Stimulated activated naive CD8-positive, alpha-beta T cell treated with anti-CD3 and anti-CD28 coated beads, Interleukin-15, Interleukin-2, amounts not matched to agents 100 U/mL and 50 U/mL, for 24 hours (primary cell): ENCODE data around the gene ARHGEF12.

Experiments
- ATAC-seq: fragments of 150-1000 bp; cut with Tn5 transposase; one replicate; pipeline ENCODE4 v1.10.0; 2021
- DNase-seq: peaks from one replicate; pipeline ENCODE4 v3.0.0; 2021

ARHGEF12 gene

GRCh38 chr11:120389693-120390584 lies 53.7 kb downstream of the ARHGEF12 start:
- ATAC-seq = no peak

GRCh38 chr11:120390585-120390922 lies 54.3 kb downstream of the ARHGEF12 start:
- no peak for ATAC-seq
- DNase-seq = no peak

More at GRCh38 chr11:120389693-120390584, 53.7 kb downstream of the ARHGEF12 start:
- no peak for DNase-seq

GRCh38 chr11:120391292-120391691 lies 55.1 kb downstream of the ARHGEF12 start:
- DNase-seq (no peak), ATAC-seq (no peak)

GRCh38 chr11:120391854-120392253 lies 55.6 kb downstream of the ARHGEF12 start:
- DNase-seq (no peak), ATAC-seq (no peak)

GRCh38 chr11:120392314-120392713 lies 56.1 kb downstream of the ARHGEF12 start:
- no peak for ATAC-seq

GRCh38 chr11:120392793-120393192 lies 56.6 kb downstream of the ARHGEF12 start:
- ATAC-seq = no peak
- no peak for DNase-seq

More at GRCh38 chr11:120392314-120392713, 56.1 kb downstream of the ARHGEF12 start:
- no peak for DNase-seq

GRCh38 chr11:120394119-120394518 lies 57.9 kb downstream of the ARHGEF12 start:
- DNase-seq (no peak), ATAC-seq (no peak)

- ATAC-seq = no peak
- no peak for DNase-seq
These were observed 59.6 kb downstream of the ARHGEF12 start for GRCh38 chr11:120395778-120396177.

GRCh38 chr11:120398132-120398531 lies 61.9 kb downstream of the ARHGEF12 start:
- DNase-seq (no peak), ATAC-seq (no peak)

GRCh38 chr11:120399307-120399706 lies 63.1 kb downstream of the ARHGEF12 start:
- ATAC-seq (no peak), DNase-seq (no peak)

- ATAC-seq (no peak), DNase-seq (no peak)
These were observed 64.6 kb downstream of the ARHGEF12 start for GRCh38 chr11:120400564-120401364.

- ATAC-seq = no peak
- DNase-seq = no peak
These were observed 65.3 kb downstream of the ARHGEF12 start for GRCh38 chr11:120401506-120401905.

- DNase-seq = no peak
- no peak for ATAC-seq
These were observed 67.8 kb downstream of the ARHGEF12 start for GRCh38 chr11:120403966-120404365.

- ATAC-seq (no peak), DNase-seq (no peak)
These were observed 68.3 kb downstream of the ARHGEF12 start for GRCh38 chr11:120404495-120404894.

GRCh38 chr11:120409655-120410054 lies 73.4 kb downstream of the ARHGEF12 start:
- ATAC-seq = no peak

GRCh38 chr11:120410622-120411380 lies 74.6 kb downstream of the ARHGEF12 start:
- ATAC-seq (no peak), DNase-seq (no peak)

More at GRCh38 chr11:120409655-120410054, 73.4 kb downstream of the ARHGEF12 start:
- DNase-seq = no peak

- DNase-seq = no peak
- ATAC-seq = no peak
These were observed 77.3 kb downstream of the ARHGEF12 start for GRCh38 chr11:120413480-120413879.

- ATAC-seq = no peak
- DNase-seq = no peak
These were observed 84.4 kb downstream of the ARHGEF12 start for GRCh38 chr11:120420572-120420971.

GRCh38 chr11:120424185-120424969 lies 88.2 kb downstream of the ARHGEF12 start:
- ATAC-seq (no peak), DNase-seq (no peak)

GRCh38 chr11:120424970-120425332 lies 88.7 kb downstream of the ARHGEF12 start:
- ATAC-seq = no peak
- no peak for DNase-seq

- no peak for DNase-seq
- no peak for ATAC-seq
These were observed 89.3 kb downstream of the ARHGEF12 start for GRCh38 chr11:120425527-120425926.

GRCh38 chr11:120430146-120430545 lies 93.9 kb downstream of the ARHGEF12 start:
- no peak for DNase-seq
- no peak for ATAC-seq
